HepG2 (cell line): Measurements from ENCODE around the gene XRCC5. TPM values are rescaled to one million over a fixed set of nuclear protein-coding genes. Genes with fewer than 3 reads are reported as not detected.
A peak's percentile ranks its signal among the peaks of the same experiment; 100 is the strongest.

Experiments
- ATAC-seq: fragments of 200-7000 bp; cut with Tn5 transposase; 3 replicates; pipeline ENCODE4 v1.9.1; 2020; ENCODE audit warnings: mild to moderate bottlenecking, moderate library complexity
- BruUV-seq: library from RNA; stranded (reverse); fragments of 400-500 nt; replicated peaks from 2 replicates; lab custom pipeline; 2021; lab: Mats Ljungman, UMichigan
- CTCF ChIA-PET: fragments of 300-600 bp; formaldehyde crosslinking; extraction: SDS; loops from one replicate; lab custom pipeline; 2021; ENCODE audit warnings: low total read pairs, inconsistent platforms, low intra/inter-chr PET ratio; lab: Yijun Ruan, JAX
- POLR2A ChIA-PET: fragments of 350-600 bp; sonication (Branson Sonifier 250); formaldehyde crosslinking; loops from one replicate; lab custom pipeline; 2020; ENCODE audit warnings: antibody characterized with exemption, inconsistent platforms; lab: Yijun Ruan, JAX
- DNase-seq: peaks from one replicate; pipeline ENCODE4 v3.0.0-alpha.2; 2015; ENCODE audit warnings: low spot score
- FAIRE-seq: peaks from 3 replicates; lab custom pipeline; 2011; peaks lifted over from hg19 to GRCh38; lab: Jason Lieb, UNC
- H2AFZ ChIP-seq: one replicate; pipeline ENCODE4 v1.6.1; 2011; ENCODE audit warnings: low read length, inconsistent platforms
- H3K27ac ChIP-seq: fragments of 300-600 bp; 3 replicates; pipeline ENCODE4 v1.8.0; 2011; ENCODE audit warnings: mixed run types, mild to moderate bottlenecking, mixed read lengths, low read length, inconsistent platforms; ENCODE audit not compliant: insufficient read depth; ENCODE audit errors: extremely low read length
- H3K27me3 ChIP-seq, 2 experiments: fragments of 200-600 bp in 1 of 2; 2 replicates in 1 of 2; 3 replicates in 1 of 2; pipeline versions ENCODE4 v1.6.0 to v1.8.0; 2011; ENCODE audit warnings: low read length in 2 of 2, mild to moderate bottlenecking in 2 of 2, moderate library complexity in 2 of 2, inconsistent platforms in 1 of 2; ENCODE audit not compliant: insufficient read depth in 2 of 2, control insufficient read depth in 1 of 2
- H3K36me3 ChIP-seq, 2 experiments: fragments of 200-600 bp in 1 of 2; replicated peaks in 1 of 2; 2 replicates in 1 of 2; 3 replicates in 1 of 2; pipeline versions ENCODE4 v1.5.1 to v1.8.0; 2011; ENCODE audit warnings: low read length in 2 of 2, inconsistent platforms in 1 of 2; ENCODE audit not compliant: insufficient read depth in 2 of 2, control insufficient read depth in 1 of 2
- H3K4me1 ChIP-seq: 2 replicates; pipeline ENCODE4 v1.5.1; 2012; ENCODE audit warnings: low read length, inconsistent platforms; ENCODE audit not compliant: insufficient read depth
- H3K4me2 ChIP-seq: 2 replicates; pipeline ENCODE4 v1.6.0; 2011; ENCODE audit warnings: low read depth, low read length, inconsistent platforms
- H3K4me3 ChIP-seq, 3 experiments: fragments of 200-600 bp in 1 of 3; sonication (generic), shearing (Covaris generic) in 1 of 3; replicated peaks in 1 of 3; 2 replicates each; pipeline ENCODE4 v1.5.1; 2011 to 2016; ENCODE audit warnings: low read length in 3 of 3, inconsistent platforms in 2 of 3, low read depth in 2 of 3, mild to moderate bottlenecking in 2 of 3, control low read depth in 1 of 3, mixed read lengths in 1 of 3; ENCODE audit not compliant: insufficient read depth in 1 of 3
- H3K79me2 ChIP-seq: one replicate; pipeline ENCODE4 v1.6.1; 2011; ENCODE audit warnings: low read length, inconsistent platforms; ENCODE audit not compliant: insufficient read depth
- H3K9ac ChIP-seq: 2 replicates; pipeline ENCODE4 v1.6.0; 2011; ENCODE audit warnings: mild to moderate bottlenecking, low read depth, low read length, inconsistent platforms; ENCODE audit not compliant: insufficient read depth
- H3K9me3 ChIP-seq: 2 replicates; pipeline ENCODE4 v1.5.1; 2012; ENCODE audit warnings: mild to moderate bottlenecking, low read length
- H4K20me1 ChIP-seq: 2 replicates; pipeline ENCODE4 v1.6.0; 2011; ENCODE audit warnings: inconsistent platforms, mild to moderate bottlenecking, low read length, moderate library complexity; ENCODE audit not compliant: insufficient read depth
- GABPA ChIP-seq, 2 experiments: IDR thresholded peaks; 2 replicates each; pipeline ENCODE4 v1.6.1; 2011 to 2016; ENCODE audit warnings: low read depth in 2 of 2, low read length in 1 of 2, missing biosample characterization in 1 of 2, missing genetic modification characterization in 1 of 2
- KLF15 ChIP-seq: sonication (generic); formaldehyde crosslinking; IDR thresholded peaks from 2 replicates; pipeline ENCODE4 v1.8.1; 2023; ENCODE audit warnings: borderline replicate concordance, mild to moderate bottlenecking, inconsistent platforms, missing genetic modification reagents, mixed read lengths
- MEIS2 ChIP-seq: sonication (generic); formaldehyde crosslinking; IDR thresholded peaks from 2 replicates; pipeline ENCODE4 v1.9.0; 2021; ENCODE audit warnings: mild to moderate bottlenecking, missing genetic modification reagents
- NFYC ChIP-seq: IDR thresholded peaks from 2 replicates; pipeline ENCODE4 v1.6.1; 2016; ENCODE audit warnings: missing genetic modification reagents, missing compliant biosample characterization
- SIX4 ChIP-seq: sonication (generic); formaldehyde crosslinking; IDR thresholded peaks from 2 replicates; pipeline ENCODE4 v1.4.0; 2020; ENCODE audit warnings: missing genetic modification reagents
- TMF1 ChIP-seq: sonication (generic); formaldehyde crosslinking; IDR thresholded peaks from 2 replicates; pipeline ENCODE4 v1.8.1; 2022; ENCODE audit warnings: low read depth, missing genetic modification reagents
- ZFP36L2 ChIP-seq: sonication (generic); formaldehyde crosslinking; IDR thresholded peaks from 2 replicates; pipeline ENCODE4 v1.4.0; 2020; ENCODE audit warnings: missing genetic modification reagents
- ZNF317 ChIP-seq: sonication (generic); formaldehyde crosslinking; IDR thresholded peaks from 2 replicates; pipeline ENCODE4 v1.5.0; 2020; ENCODE audit warnings: mild to moderate bottlenecking, missing genetic modification reagents
- ZSCAN30 ChIP-seq: sonication (generic); formaldehyde crosslinking; IDR thresholded peaks from 2 replicates; pipeline ENCODE4 v1.5.0; 2020; ENCODE audit warnings: mild to moderate bottlenecking, missing genetic modification reagents
- WGBS: methylation state at CpG from one replicate; pipeline ENCODE4 v1.1.6; 2017; ENCODE audit warnings: low lambda C conversion rate; 5-methylcytosine and 5-hydroxymethylcytosine counted together
- in situ Hi-C: cut with HindIII; loops from 2 replicates; pipeline ENCODE4 v1.10.0; 2017; ENCODE audit warnings: low pct_unique_long_range_greater_than_20kb; ENCODE audit not compliant: extremely low pct_ligation_motif_present
- intact Hi-C: fragments of 100-400 bp; cut with micrococcal nuclease; formaldehyde crosslinking; loops from one replicate; pipeline ENCODE4 v1.10.0; 2022; ENCODE audit not compliant: unreplicated experiment
- polyA plus RNA-seq, 8 experiments: library from polyadenylated mRNA; depleted of rRNA in 3 of 8; stranded (reverse) in 7 of 8; unstranded in 1 of 8; fragments of >200 nt; fragmentation: Illumina TruSeq in 4 of 8; extraction: Trizol in 4 of 8; gene quantifications; 2 replicates each; pipeline versions ENCODE4 v1.2.1 to v1.2.3, GENCODE V29; 2011 to 2016; ENCODE audit warnings: low read depth in 4 of 8, missing spikeins in 1 of 8, mixed read lengths in 1 of 8; ENCODE audit not compliant: insufficient read depth in 1 of 8
- total RNA-seq, 5 experiments: library from RNA; depleted of rRNA; stranded (reverse); fragments of >200 nt; fragmentation: Illumina TruSeq; extraction: Trizol; gene quantifications; 2 replicates each; pipeline ENCODE4 v1.2.3, GENCODE V29; 2016; ENCODE audit warnings: low read depth in 1 of 5
- TF ChIP-seq, protein P1 (sequence below): sonication (generic); formaldehyde crosslinking; IDR thresholded peaks from 2 replicates; pipeline ENCODE4 v1.5.1; 2020; ENCODE audit warnings: missing genetic modification reagents, mild to moderate bottlenecking, borderline replicate concordance
- TF ChIP-seq, protein P2 (sequence below): conservative IDR thresholded peaks from 2 replicates; pipeline ENCODE4 v1.6.1; 2018; ENCODE audit warnings: missing genetic modification reagents
- TF ChIP-seq, protein P3 (sequence below): IDR thresholded peaks from 2 replicates; pipeline ENCODE4 v1.6.1; 2016
- TF ChIP-seq, protein P4 (sequence below): sonication (generic); formaldehyde crosslinking; IDR thresholded peaks from 2 replicates; pipeline ENCODE4 v1.9.0; 2021; ENCODE audit warnings: missing genetic modification reagents, borderline replicate concordance
- TF ChIP-seq, protein P5 (sequence below): sonication (generic); formaldehyde crosslinking; IDR thresholded peaks from 2 replicates; pipeline ENCODE4 v1.5.0; 2020; ENCODE audit warnings: missing genetic modification reagents

The XRCC5 gene
- total and polyA plus RNA-seq, 2 of the 13 experiments (the other 11 are each of a cell fraction or from before 2014, with no cell fraction given) = 264 to 454 TPM

DNA sequence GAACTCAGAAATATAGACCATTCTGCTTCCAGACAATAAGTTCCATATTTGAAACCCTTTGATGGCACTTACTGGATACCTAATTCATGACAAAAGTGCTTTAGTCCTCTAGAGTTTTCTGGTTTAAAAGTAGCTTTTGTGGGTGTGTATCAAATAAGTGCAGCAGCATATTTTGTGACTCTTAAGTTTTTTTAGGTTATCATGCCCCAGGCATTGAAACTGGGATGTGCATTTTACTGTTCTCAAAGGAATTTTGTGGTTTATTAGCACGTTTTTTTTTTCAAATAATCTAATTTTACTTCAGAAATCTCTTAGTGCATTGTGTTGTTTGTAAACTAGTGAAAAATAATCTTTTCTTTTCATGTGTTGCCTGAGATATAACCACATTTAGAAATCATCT, 1.5 kb downstream of the XRCC5 start:
- WGBS = 2% methylated on average over 1 of the region's 1 CpG

More for the DNA sequence above, 1.5 kb downstream of the XRCC5 start:
- DNase-seq = no peak
- H3K27ac ChIP-seq = peak overlapping the region; percentile 76
- no peaks in the 10 kb centered on the region; a peak in 1 of 5 replicates for H3K27me3 ChIP-seq
- ChIA-PET POLR2A (interaction anchor here (1.1 to 6.9 kb wide), 2 partner anchors 10 to 29 kb away, joined by 3 to 131 read pairs; partner anchors contain the start of genes PECR and TMEM169), CTCF (no interaction called here)
- H3K79me2 ChIP-seq = peaks cover 45% of the 10 kb centered on the region
- H3K4me1 ChIP-seq = peaks cover 74% of the 10 kb centered on the region
- no peak for FAIRE-seq
- no peaks in the 10 kb centered on the region for H4K20me1 ChIP-seq
- in situ Hi-C loops (no loop called here), intact Hi-C loops (loop anchor here (2.0 to 5.0 kb wide), 3 partner anchors 30 to 392 kb away; no protein-coding TSS in a partner anchor)
- BruUV-seq = no TSS peak
- peaks cover 7 to 37% of the 10 kb centered on the region in 2 experiments for H3K36me3 ChIP-seq
- H3K4me3 ChIP-seq = peak overlapping the region; percentile 88 to 100 (median 98); a peak in 5 of 6 replicates
- H2AFZ ChIP-seq = no peak overlapping the region
- ATAC-seq = no peak
- peak overlapping the region; percentile 93 for H3K9ac ChIP-seq
- peak overlapping the region; percentile 72 for H3K4me2 ChIP-seq
- TF ChIP-seq NFYC (CRISPR knock-in tag) = no peak
- no peak for TF ChIP-seq SIX4
- TF ChIP-seq, protein P1, sequence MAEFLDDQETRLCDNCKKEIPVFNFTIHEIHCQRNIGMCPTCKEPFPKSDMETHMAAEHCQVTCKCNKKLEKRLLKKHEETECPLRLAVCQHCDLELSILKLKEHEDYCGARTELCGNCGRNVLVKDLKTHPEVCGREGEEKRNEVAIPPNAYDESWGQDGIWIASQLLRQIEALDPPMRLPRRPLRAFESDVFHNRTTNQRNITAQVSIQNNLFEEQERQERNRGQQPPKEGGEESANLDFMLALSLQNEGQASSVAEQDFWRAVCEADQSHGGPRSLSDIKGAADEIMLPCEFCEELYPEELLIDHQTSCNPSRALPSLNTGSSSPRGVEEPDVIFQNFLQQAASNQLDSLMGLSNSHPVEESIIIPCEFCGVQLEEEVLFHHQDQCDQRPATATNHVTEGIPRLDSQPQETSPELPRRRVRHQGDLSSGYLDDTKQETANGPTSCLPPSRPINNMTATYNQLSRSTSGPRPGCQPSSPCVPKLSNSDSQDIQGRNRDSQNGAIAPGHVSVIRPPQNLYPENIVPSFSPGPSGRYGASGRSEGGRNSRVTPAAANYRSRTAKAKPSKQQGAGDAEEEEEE (CRISPR knock-in tag) = 0 out of 2 replicates have a peak, but pooled peaks have one; percentile 2
- TF ChIP-seq ZNF317 (CRISPR knock-in tag) = no peak
- TF ChIP-seq, protein P2, sequence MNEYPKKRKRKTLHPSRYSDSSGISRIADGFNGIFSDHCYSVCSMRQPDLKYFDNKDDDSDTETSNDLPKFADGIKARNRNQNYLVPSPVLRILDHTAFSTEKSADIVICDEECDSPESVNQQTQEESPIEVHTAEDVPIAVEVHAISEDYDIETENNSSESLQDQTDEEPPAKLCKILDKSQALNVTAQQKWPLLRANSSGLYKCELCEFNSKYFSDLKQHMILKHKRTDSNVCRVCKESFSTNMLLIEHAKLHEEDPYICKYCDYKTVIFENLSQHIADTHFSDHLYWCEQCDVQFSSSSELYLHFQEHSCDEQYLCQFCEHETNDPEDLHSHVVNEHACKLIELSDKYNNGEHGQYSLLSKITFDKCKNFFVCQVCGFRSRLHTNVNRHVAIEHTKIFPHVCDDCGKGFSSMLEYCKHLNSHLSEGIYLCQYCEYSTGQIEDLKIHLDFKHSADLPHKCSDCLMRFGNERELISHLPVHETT = no peak
- TF ChIP-seq TMF1 (CRISPR knock-in tag) = no peak
- TF ChIP-seq GABPA (IDR thresholded peaks at IDR 0.05; ENCODE audit: low read depth, low read length) = no peak
- 0 out of 2 replicates have a peak, but pooled peaks have one; percentile 6 for TF ChIP-seq GABPA (CRISPR knock-in tag; IDR thresholded peaks at IDR 0.05; ENCODE audit: low read depth)
- TF ChIP-seq, protein P3, sequence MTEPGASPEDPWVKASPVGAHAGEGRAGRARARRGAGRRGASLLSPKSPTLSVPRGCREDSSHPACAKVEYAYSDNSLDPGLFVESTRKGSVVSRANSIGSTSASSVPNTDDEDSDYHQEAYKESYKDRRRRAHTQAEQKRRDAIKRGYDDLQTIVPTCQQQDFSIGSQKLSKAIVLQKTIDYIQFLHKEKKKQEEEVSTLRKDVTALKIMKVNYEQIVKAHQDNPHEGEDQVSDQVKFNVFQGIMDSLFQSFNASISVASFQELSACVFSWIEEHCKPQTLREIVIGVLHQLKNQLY = 0 out of 2 replicates have a peak, but pooled peaks have one; percentile 2
- peak; percentile 39; the same call in 1 of the 2 replicates for TF ChIP-seq ZSCAN30 (CRISPR knock-in tag)
- TF ChIP-seq, protein P4, sequence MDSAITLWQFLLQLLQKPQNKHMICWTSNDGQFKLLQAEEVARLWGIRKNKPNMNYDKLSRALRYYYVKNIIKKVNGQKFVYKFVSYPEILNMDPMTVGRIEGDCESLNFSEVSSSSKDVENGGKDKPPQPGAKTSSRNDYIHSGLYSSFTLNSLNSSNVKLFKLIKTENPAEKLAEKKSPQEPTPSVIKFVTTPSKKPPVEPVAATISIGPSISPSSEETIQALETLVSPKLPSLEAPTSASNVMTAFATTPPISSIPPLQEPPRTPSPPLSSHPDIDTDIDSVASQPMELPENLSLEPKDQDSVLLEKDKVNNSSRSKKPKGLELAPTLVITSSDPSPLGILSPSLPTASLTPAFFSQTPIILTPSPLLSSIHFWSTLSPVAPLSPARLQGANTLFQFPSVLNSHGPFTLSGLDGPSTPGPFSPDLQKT (CRISPR knock-in tag) = no peak
- 0 out of 2 replicates have a peak, but pooled peaks have one; percentile 2 for TF ChIP-seq ZFP36L2
- no peak for TF ChIP-seq MEIS2 (CRISPR knock-in tag)
- TF ChIP-seq, protein P5, sequence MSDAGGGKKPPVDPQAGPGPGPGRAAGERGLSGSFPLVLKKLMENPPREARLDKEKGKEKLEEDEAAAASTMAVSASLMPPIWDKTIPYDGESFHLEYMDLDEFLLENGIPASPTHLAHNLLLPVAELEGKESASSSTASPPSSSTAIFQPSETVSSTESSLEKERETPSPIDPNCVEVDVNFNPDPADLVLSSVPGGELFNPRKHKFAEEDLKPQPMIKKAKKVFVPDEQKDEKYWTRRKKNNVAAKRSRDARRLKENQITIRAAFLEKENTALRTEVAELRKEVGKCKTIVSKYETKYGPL (CRISPR knock-in tag) = 0 out of 2 replicates have a peak, but pooled peaks have one; percentile 38
- TF ChIP-seq KLF15 = no peak
- no peaks in the 10 kb centered on the region for H3K9me3 ChIP-seq
